DND-41 (cell line): ENCODE results near the gene HCN1.

Experiments
- ATAC-seq: fragments of 200-7000 bp; cut with Tn5 transposase; 3 replicates; pipeline ENCODE4 v1.9.1; 2021; ENCODE audit warnings: low read depth; ENCODE audit not compliant: insufficient read depth
- DNase-seq: peaks from one replicate; pipeline ENCODE4 v3.0.0-alpha.2; 2020
- H2AFZ ChIP-seq: 2 replicates; pipeline ENCODE4 v1.6.0; 2012; ENCODE audit warnings: low read depth, low read length
- H3K27ac ChIP-seq: 2 replicates; pipeline ENCODE4 v1.5.1; 2012; ENCODE audit warnings: low read length, inconsistent platforms
- H3K27me3 ChIP-seq: fragments of 200-600 bp; sonication (generic); 2 replicates; pipeline ENCODE4 v1.6.0; 2012; ENCODE audit warnings: low read length, mild to moderate bottlenecking, inconsistent platforms; ENCODE audit not compliant: insufficient read depth, poor library complexity
- H3K36me3 ChIP-seq: 2 replicates; pipeline ENCODE4 v1.5.1; 2012; ENCODE audit warnings: low read length, inconsistent platforms; ENCODE audit not compliant: insufficient read depth
- H3K4me1 ChIP-seq: 2 replicates; pipeline ENCODE4 v1.5.1; 2012; ENCODE audit warnings: mild to moderate bottlenecking, low read length; ENCODE audit not compliant: insufficient read depth
- H3K4me2 ChIP-seq: 2 replicates; pipeline ENCODE4 v1.6.0; 2012; ENCODE audit warnings: mild to moderate bottlenecking, moderate library complexity, low read length, inconsistent platforms; ENCODE audit not compliant: insufficient read depth
- H3K4me3 ChIP-seq, 2 experiments: fragments of 200-600 bp in 1 of 2; shearing (Covaris generic) in 1 of 2; 2 replicates each; pipeline ENCODE4 v1.5.1; 2012 to 2016; ENCODE audit warnings: inconsistent platforms in 2 of 2, low read length in 2 of 2, mild to moderate bottlenecking in 2 of 2, low read depth in 1 of 2, moderate library complexity in 1 of 2
- H3K79me2 ChIP-seq: 2 replicates; pipeline ENCODE4 v1.6.0; 2012; ENCODE audit warnings: low read length, inconsistent platforms; ENCODE audit not compliant: insufficient read depth
- H3K9ac ChIP-seq: 2 replicates; pipeline ENCODE4 v1.6.0; 2012; ENCODE audit warnings: low read depth, mild to moderate bottlenecking, inconsistent platforms, low read length, moderate library complexity
- H3K9me3 ChIP-seq: 2 replicates; pipeline ENCODE4 v1.5.1; 2012; ENCODE audit warnings: low read length, moderate library complexity, mild to moderate bottlenecking, inconsistent platforms; ENCODE audit not compliant: insufficient read depth, severe bottlenecking
- H4K20me1 ChIP-seq: 2 replicates; pipeline ENCODE4 v1.6.0; 2012; ENCODE audit warnings: low read length; ENCODE audit not compliant: insufficient read depth
- EZH2 ChIP-seq: IDR thresholded peaks from 3 replicates; pipeline ENCODE4 v1.6.1; 2012; ENCODE audit warnings: borderline replicate concordance, low read depth, mild to moderate bottlenecking, moderate library complexity, low read length, inconsistent platforms; ENCODE audit not compliant: severe bottlenecking
- TF ChIP-seq, protein P1 (sequence below): IDR thresholded peaks from 2 replicates; pipeline ENCODE4 v1.5.1; 2012; ENCODE audit warnings: borderline replicate concordance, low read length, moderate library complexity, mild to moderate bottlenecking; ENCODE audit not compliant: poor library complexity, severe bottlenecking; ENCODE audit errors: extremely low read depth

The HCN1 gene

DNA sequence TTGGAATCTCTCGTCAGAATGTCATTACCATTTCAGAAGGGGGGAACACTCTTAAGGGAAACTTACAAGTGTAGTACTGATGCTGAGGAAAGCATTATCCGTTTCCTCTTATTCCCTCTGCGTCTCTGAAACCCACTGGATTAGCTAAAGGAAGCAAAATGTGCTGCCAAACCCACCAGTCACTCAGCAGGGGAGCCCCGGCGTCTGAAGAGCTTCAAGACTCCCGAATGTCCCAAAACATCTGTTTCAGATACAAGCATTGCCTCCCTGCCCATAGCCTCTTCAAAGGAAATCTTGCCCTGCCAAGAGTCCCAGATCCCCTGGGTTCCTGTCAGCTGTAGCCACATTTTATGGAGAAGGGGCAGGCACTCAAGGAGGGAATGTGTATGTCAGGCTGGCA is 1.0 kb upstream of the HCN1 start:
- TF ChIP-seq, protein P1, sequence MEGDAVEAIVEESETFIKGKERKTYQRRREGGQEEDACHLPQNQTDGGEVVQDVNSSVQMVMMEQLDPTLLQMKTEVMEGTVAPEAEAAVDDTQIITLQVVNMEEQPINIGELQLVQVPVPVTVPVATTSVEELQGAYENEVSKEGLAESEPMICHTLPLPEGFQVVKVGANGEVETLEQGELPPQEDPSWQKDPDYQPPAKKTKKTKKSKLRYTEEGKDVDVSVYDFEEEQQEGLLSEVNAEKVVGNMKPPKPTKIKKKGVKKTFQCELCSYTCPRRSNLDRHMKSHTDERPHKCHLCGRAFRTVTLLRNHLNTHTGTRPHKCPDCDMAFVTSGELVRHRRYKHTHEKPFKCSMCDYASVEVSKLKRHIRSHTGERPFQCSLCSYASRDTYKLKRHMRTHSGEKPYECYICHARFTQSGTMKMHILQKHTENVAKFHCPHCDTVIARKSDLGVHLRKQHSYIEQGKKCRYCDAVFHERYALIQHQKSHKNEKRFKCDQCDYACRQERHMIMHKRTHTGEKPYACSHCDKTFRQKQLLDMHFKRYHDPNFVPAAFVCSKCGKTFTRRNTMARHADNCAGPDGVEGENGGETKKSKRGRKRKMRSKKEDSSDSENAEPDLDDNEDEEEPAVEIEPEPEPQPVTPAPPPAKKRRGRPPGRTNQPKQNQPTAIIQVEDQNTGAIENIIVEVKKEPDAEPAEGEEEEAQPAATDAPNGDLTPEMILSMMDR, result no peak
- TF ChIP-seq EZH2, result no peak
- no peak overlapping the region for H3K4me3 ChIP-seq
- no peak overlapping the region for H3K27ac ChIP-seq
- no peaks in the 10 kb centered on the region for H3K79me2 ChIP-seq
- ATAC-seq (no peak), DNase-seq (no peak)
- H3K36me3 ChIP-seq, result no peaks in the 10 kb centered on the region
- no peaks in the 10 kb centered on the region for H3K4me1 ChIP-seq
- H3K27me3 ChIP-seq, result no peaks in the 10 kb centered on the region
- H3K9ac ChIP-seq, result no peak overlapping the region
- no peaks in the 10 kb centered on the region for H4K20me1 ChIP-seq
- H2AFZ ChIP-seq, result no peak overlapping the region
- H3K4me2 ChIP-seq, result no peak overlapping the region
- H3K9me3 ChIP-seq, result peaks cover 4% of the 10 kb centered on the region

DNA sequence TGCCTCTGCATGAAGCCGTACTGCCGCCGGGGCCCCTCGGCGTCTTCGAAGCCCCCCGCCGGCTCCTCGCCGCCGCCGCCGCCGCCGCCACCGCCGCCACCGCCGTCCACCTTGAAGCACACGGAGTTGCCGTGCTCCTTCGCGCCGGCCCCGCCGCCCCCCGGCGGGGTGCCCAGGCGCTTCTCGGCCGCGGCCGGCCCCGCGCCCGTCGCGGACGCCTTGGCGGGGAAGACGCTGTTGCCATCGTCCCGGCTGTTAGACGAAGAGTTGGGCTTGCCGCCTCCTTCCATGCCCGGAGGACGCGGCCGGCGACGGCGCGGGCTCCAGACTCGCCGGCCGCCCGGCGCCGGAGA is 400 bp downstream of the HCN1 start:
- Histone ChIP-seq H3K79me2 (no peaks in the 10 kb centered on the region), H2AFZ (no peak overlapping the region), H3K9me3 (peaks cover 4% of the 10 kb centered on the region), H3K36me3 (no peaks in the 10 kb centered on the region), H3K9ac (no peak overlapping the region), H3K4me1 (no peaks in the 10 kb centered on the region), H3K27ac (no peak overlapping the region), H3K4me3 (no peak overlapping the region), H3K4me2 (no peak overlapping the region), H3K27me3 (no peaks in the 10 kb centered on the region), H4K20me1 (no peaks in the 10 kb centered on the region)
- TF ChIP-seq, protein P1, result no peak
- no peak for TF ChIP-seq EZH2
- DNase-seq (no peak), ATAC-seq (no peak)

DNA sequence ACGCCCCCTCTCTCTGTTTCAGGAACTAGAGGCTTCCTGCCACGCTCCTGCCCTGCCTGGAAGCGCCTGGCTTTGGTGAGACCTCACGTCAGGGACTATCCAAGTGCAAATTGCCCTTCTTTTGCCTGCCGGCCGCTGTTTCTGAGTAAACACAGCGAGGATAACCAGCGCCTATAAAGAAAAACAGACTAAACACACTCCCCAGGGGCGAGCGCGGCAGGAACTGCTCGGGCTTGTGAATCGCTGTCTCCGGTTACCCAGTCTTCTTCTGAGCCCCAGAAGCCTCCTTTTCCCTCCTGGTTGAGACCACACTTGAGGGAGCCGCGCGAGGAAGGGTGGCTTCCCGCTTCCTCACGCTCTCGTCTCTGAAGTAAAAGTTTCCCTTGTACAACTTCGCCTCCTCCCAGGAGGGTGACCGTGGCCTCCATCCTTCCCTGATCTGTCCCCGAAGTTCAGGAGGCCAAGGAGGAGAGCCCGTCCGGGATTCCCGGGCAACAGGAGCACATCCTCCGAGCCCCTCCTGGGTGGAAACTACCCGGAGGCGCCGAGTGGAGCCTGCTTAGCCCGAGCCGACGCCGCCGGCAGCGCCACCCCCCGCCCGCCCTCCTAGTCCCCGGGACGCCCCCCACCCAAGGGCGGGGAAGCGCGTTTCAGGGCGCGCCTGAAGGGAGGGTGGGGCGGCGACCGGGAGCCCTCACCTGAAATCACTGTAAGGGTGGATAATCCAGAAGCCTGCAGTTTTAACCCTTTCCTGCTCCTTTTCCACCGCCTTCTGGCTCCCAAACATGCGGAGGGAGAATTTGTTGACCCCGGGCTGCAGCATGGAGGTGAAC is 993 bp downstream of the HCN1 start:
- Histone ChIP-seq H4K20me1 (no peaks in the 10 kb centered on the region), H3K79me2 (no peaks in the 10 kb centered on the region), H3K27me3 (no peaks in the 10 kb centered on the region), H3K9ac (no peak overlapping the region), H3K36me3 (no peaks in the 10 kb centered on the region), H3K4me2 (no peak overlapping the region), H3K4me3 (no peak overlapping the region), H2AFZ (no peak overlapping the region), H3K27ac (no peak overlapping the region), H3K4me1 (no peaks in the 10 kb centered on the region), H3K9me3 (peaks cover 4% of the 10 kb centered on the region)
- TF ChIP-seq, protein P1, result no peak
- no peak for TF ChIP-seq EZH2
- DNase-seq (no peak), ATAC-seq (no peak)
